Neural cell (in vitro differentiated cells): ENCODE results near the gene ARMC12.

Experiments used
- EP300 ChIP-seq: fragments of 450-650 bp; conservative IDR thresholded peaks from 2 replicates; pipeline ENCODE4 v1.6.1; 2014; ENCODE audit warnings: antibody characterized with exemption, mild to moderate bottlenecking, moderate library complexity; ENCODE audit not compliant: poor library complexity, severe bottlenecking
- EZH2 ChIP-seq: fragments of 200-600, 300-800 bp; shearing (Covaris generic), sonication (generic); IDR thresholded peaks from 2 replicates; pipeline ENCODE4 v1.6.1; 2014; ENCODE audit warnings: antibody characterized with exemption, low read length, borderline replicate concordance, mild to moderate bottlenecking; ENCODE audit not compliant: insufficient read depth, poor library complexity, severe bottlenecking
- TAF1 ChIP-seq: IDR thresholded peaks from 2 replicates; pipeline ENCODE4 v1.6.1; 2012; ENCODE audit warnings: low read depth
- TF ChIP-seq, protein P1 (sequence below): fragments of 450-650 bp; IDR thresholded peaks from 2 replicates; pipeline ENCODE4 v1.5.1; 2014; ENCODE audit warnings: antibody characterized with exemption, mild to moderate bottlenecking, moderate library complexity; ENCODE audit not compliant: poor library complexity, severe bottlenecking

DNA sequence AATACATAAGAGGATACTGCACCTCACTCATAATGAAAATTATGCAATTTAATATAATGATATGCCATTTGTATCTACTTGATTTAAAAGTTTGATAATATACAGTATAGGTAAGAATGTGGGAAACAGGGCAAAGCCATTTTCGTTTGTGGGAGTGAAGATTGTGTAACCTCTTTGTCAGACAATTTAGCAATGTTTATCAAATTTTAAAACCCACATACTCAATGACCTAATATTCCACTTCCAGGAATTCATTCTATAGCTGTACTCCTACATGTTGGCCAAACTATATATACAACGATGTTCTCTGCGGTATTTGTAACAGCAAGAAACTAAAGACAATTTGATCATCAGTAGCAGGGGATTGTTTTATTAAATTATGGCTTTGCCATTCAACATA, 30.4 kb upstream of the ARMC12 start:
- TF ChIP-seq EP300: no peak
- TF ChIP-seq, protein P1, sequence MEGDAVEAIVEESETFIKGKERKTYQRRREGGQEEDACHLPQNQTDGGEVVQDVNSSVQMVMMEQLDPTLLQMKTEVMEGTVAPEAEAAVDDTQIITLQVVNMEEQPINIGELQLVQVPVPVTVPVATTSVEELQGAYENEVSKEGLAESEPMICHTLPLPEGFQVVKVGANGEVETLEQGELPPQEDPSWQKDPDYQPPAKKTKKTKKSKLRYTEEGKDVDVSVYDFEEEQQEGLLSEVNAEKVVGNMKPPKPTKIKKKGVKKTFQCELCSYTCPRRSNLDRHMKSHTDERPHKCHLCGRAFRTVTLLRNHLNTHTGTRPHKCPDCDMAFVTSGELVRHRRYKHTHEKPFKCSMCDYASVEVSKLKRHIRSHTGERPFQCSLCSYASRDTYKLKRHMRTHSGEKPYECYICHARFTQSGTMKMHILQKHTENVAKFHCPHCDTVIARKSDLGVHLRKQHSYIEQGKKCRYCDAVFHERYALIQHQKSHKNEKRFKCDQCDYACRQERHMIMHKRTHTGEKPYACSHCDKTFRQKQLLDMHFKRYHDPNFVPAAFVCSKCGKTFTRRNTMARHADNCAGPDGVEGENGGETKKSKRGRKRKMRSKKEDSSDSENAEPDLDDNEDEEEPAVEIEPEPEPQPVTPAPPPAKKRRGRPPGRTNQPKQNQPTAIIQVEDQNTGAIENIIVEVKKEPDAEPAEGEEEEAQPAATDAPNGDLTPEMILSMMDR: no peak
- TF ChIP-seq EZH2: no peak
- TF ChIP-seq TAF1: no peak
